ENCODE data around the gene L3MBTL3. TPM values are rescaled to one million over a fixed set of nuclear protein-coding genes. Genes with fewer than 3 reads are reported as not detected.

The L3MBTL3 gene
- 10 to 100 TPM; 11.8 to 13.3 TPM for total RNA-seq

GRCh38 chr6:130018292-130018743 lies at the start of gene L3MBTL3:
Gene L3MBTL3 (plus strand): TSS chr6:130018581. CDS start chr6:130042700, 24,119 bp downstream.
- Histone ChIP-seq H3K27me3 (replicated peaks; ENCODE audit: insufficient read depth) (no peaks in the 10 kb centered on the region), H3K4me3 (peak within 1 kb of the TSS; percentile 88), H3K9me3 (no peaks in the 10 kb centered on the region), H3K27ac (peak within 1 kb of the TSS; percentile 61 to 70), H3K36me3 (no peaks in the 10 kb centered on the region), H3K4me1 (ENCODE audit: control insufficient read depth in 1 of 2, low read depth in 2 of 2) (peaks cover 0 to 8% of the 10 kb centered on the region in 2 donors)
- no peak for TF ChIP-seq CTCF (IDR thresholded peaks at IDR 0.05)
- DNase-seq (ENCODE audit: low spot score) (peak; percentile 71), ATAC-seq (ENCODE audit: insufficient number of reproducible peaks, low FRiP score, low read depth) (no peak)

- TF ChIP-seq CTCF (IDR thresholded peaks at IDR 0.05) = no peak
- DNase-seq (ENCODE audit: low spot score) (no peak), ATAC-seq (ENCODE audit: insufficient number of reproducible peaks, low FRiP score, low read depth) (no peak)
- Histone ChIP-seq H3K27ac (no peak overlapping the region), H3K4me1 (ENCODE audit: control insufficient read depth in 1 of 2, low read depth in 2 of 2) (no peaks in the 10 kb centered on the region), H3K36me3 (no peaks in the 10 kb centered on the region), H3K27me3 (replicated peaks; ENCODE audit: insufficient read depth) (no peaks in the 10 kb centered on the region), H3K4me3 (no peak overlapping the region), H3K9me3 (no peaks in the 10 kb centered on the region)
Observed at GRCh38 chr6:129969064-129969463, 49.3 kb upstream of the L3MBTL3 start.

GRCh38 chr6:129976110-129976509 lies 42.3 kb upstream of the L3MBTL3 start:
- Histone ChIP-seq H3K27ac (no peak overlapping the region), H3K4me1 (ENCODE audit: control insufficient read depth in 1 of 2, low read depth in 2 of 2) (no peaks in the 10 kb centered on the region), H3K9me3 (peaks cover 8% of the 10 kb centered on the region), H3K4me3 (no peak overlapping the region), H3K36me3 (no peaks in the 10 kb centered on the region), H3K27me3 (replicated peaks; ENCODE audit: insufficient read depth) (no peaks in the 10 kb centered on the region)
- no peak for ATAC-seq (ENCODE audit: insufficient number of reproducible peaks, low FRiP score, low read depth)
- TF ChIP-seq CTCF (IDR thresholded peaks at IDR 0.05) = no peak
- no peak for DNase-seq (ENCODE audit: low spot score)

GRCh38 chr6:129978148-129978916 lies 40.0 kb upstream of the L3MBTL3 start:
- no peak for TF ChIP-seq CTCF (IDR thresholded peaks at IDR 0.05)
- no peak for DNase-seq (ENCODE audit: low spot score)
- Histone ChIP-seq H3K36me3 (no peaks in the 10 kb centered on the region), H3K4me3 (no peak overlapping the region), H3K27me3 (replicated peaks; ENCODE audit: insufficient read depth) (no peaks in the 10 kb centered on the region), H3K9me3 (peaks cover 8% of the 10 kb centered on the region), H3K27ac (no peak overlapping the region), H3K4me1 (ENCODE audit: control insufficient read depth in 1 of 2, low read depth in 2 of 2) (no peaks in the 10 kb centered on the region)
- ATAC-seq (ENCODE audit: insufficient number of reproducible peaks, low FRiP score, low read depth) = no peak

- ATAC-seq (ENCODE audit: insufficient number of reproducible peaks, low FRiP score, low read depth) = no peak
- no peak for TF ChIP-seq CTCF (IDR thresholded peaks at IDR 0.05)
- H3K4me3 ChIP-seq = no peak overlapping the region
- DNase-seq (ENCODE audit: low spot score) = no peak
- H3K27ac ChIP-seq = no peak overlapping the region
- no peaks in the 10 kb centered on the region for H3K36me3 ChIP-seq
- H3K9me3 ChIP-seq = peaks cover 8% of the 10 kb centered on the region
- H3K4me1 ChIP-seq (ENCODE audit: control insufficient read depth in 1 of 2, low read depth in 2 of 2) = no peaks in the 10 kb centered on the region
- no peaks in the 10 kb centered on the region for H3K27me3 ChIP-seq (replicated peaks; ENCODE audit: insufficient read depth)
Observed at GRCh38 chr6:129980821-129981220, 37.6 kb upstream of the L3MBTL3 start.
